HEK293T (cell line): Measurements from ENCODE around the gene SLAIN1.

ENCODE experiments used
- CTCF ChIA-PET: fragments of 350-600 bp; formaldehyde crosslinking; extraction: SDS; loops from one replicate; lab custom pipeline; 2021; ENCODE audit warnings: antibody characterized with exemption, inconsistent platforms; lab: Yijun Ruan, JAX
- POLR2A ChIA-PET: fragments of 350-600 bp; formaldehyde crosslinking; extraction: SDS; loops from one replicate; lab custom pipeline; 2020; ENCODE audit warnings: antibody characterized with exemption, inconsistent platforms; lab: Yijun Ruan, JAX
- DNase-seq: peaks from one replicate; pipeline ENCODE4 v3.0.0; 2012; ENCODE audit warnings: mixed read lengths; ENCODE audit errors: extremely low spot score
- ARNT ChIP-seq: fragments of 450-650 bp; IDR thresholded peaks from 2 replicates; pipeline ENCODE4 v1.6.1; 2017; ENCODE audit warnings: mild to moderate bottlenecking
- BHLHE40 ChIP-seq: fragments of 450-650 bp; IDR thresholded peaks from 2 replicates; pipeline ENCODE4 v1.6.1; 2016; ENCODE audit warnings: mild to moderate bottlenecking, moderate library complexity, borderline replicate concordance
- CTBP1 ChIP-seq: fragments of 450-650 bp; IDR thresholded peaks from 2 replicates; pipeline ENCODE4 v1.6.1; 2016; ENCODE audit warnings: borderline replicate concordance
- ELF4 ChIP-seq: fragments of 450-650 bp; IDR thresholded peaks from 2 replicates; pipeline ENCODE4 v1.6.1; 2017; ENCODE audit warnings: antibody characterized with exemption
- FOXA1 ChIP-seq: fragments of 450-650 bp; IDR thresholded peaks from 2 replicates; pipeline ENCODE4 v1.6.1; 2016; ENCODE audit warnings: mild to moderate bottlenecking
- FOXK2 ChIP-seq: fragments of 450-650 bp; IDR thresholded peaks from 2 replicates; pipeline ENCODE4 v1.6.1; 2016; ENCODE audit warnings: mild to moderate bottlenecking
- FOXM1 ChIP-seq: fragments of 450-650 bp; IDR thresholded peaks from 2 replicates; pipeline ENCODE4 v1.6.1; 2017; ENCODE audit warnings: mild to moderate bottlenecking, borderline replicate concordance
- HDGF ChIP-seq: fragments of 450-650 bp; IDR thresholded peaks from 2 replicates; pipeline ENCODE4 v1.6.1; 2017; ENCODE audit warnings: antibody characterized with exemption, borderline replicate concordance
- L3MBTL2 ChIP-seq: fragments of 450-650 bp; conservative IDR thresholded peaks from 2 replicates; pipeline ENCODE4 v1.6.1; 2016; ENCODE audit warnings: mild to moderate bottlenecking
- LEF1 ChIP-seq: fragments of 450-650 bp; IDR thresholded peaks from 2 replicates; pipeline ENCODE4 v1.6.1; 2017; ENCODE audit warnings: mild to moderate bottlenecking, borderline replicate concordance
- NFRKB ChIP-seq: fragments of 450-650 bp; IDR thresholded peaks from 2 replicates; pipeline ENCODE4 v1.6.1; 2016; ENCODE audit warnings: mild to moderate bottlenecking, moderate library complexity
- PKNOX1 ChIP-seq: fragments of 450-650 bp; IDR thresholded peaks from 2 replicates; pipeline ENCODE4 v1.6.1; 2016
- SP1 ChIP-seq: fragments of 450-650 bp; IDR thresholded peaks from 2 replicates; pipeline ENCODE4 v1.6.1; 2017
- SUZ12 ChIP-seq: fragments of 450-650 bp; IDR thresholded peaks from 2 replicates; pipeline ENCODE4 v1.6.1; 2016; ENCODE audit warnings: mild to moderate bottlenecking
- TARDBP ChIP-seq: fragments of 450-650 bp; IDR thresholded peaks from 2 replicates; pipeline ENCODE4 v1.6.1; 2016
- ZNF384 ChIP-seq: fragments of 450-650 bp; IDR thresholded peaks from 2 replicates; pipeline ENCODE4 v1.6.1; 2016

Gene SLAIN1

DNA sequence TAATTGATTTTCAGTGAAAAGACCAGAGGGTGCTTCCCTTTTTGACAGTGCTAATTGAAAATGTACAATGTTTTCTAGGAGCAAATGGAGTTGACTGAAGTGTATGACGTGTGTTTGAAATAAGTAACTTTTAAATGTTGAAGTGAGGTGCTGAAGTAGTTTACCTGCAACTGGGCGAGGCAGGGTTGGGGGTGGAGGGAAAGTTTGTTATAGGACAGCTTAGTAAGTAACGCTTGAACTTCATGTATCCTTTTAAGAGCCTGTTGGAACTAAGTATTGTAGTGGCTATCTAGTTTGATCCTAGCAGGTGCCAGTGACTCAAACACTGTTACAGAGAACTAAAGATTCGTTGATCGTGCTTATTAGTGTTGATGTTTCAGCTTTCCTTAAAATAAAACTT lies 5.9 kb downstream of the SLAIN1 start:
- DNase-seq: no peak
- ChIA-PET CTCF (interaction anchor here (0.6 kb wide), 1 partner anchor 107 kb away, joined by 3 read pairs; no protein-coding TSS in a partner anchor), POLR2A (no interaction called here)
- no peak for TF ChIP-seq FOXM1
- TF ChIP-seq L3MBTL2: no peak
- TF ChIP-seq SUZ12: no peak
- TF ChIP-seq PKNOX1: no peak
- TF ChIP-seq FOXA1: no peak
- no peak for TF ChIP-seq NFRKB
- TF ChIP-seq ZNF384: no peak
- TF ChIP-seq CTBP1: no peak
- TF ChIP-seq ELF4: no peak
- TF ChIP-seq BHLHE40: no peak
- TF ChIP-seq ARNT: no peak
- no peak for TF ChIP-seq HDGF
- no peak for TF ChIP-seq LEF1
- TF ChIP-seq FOXK2: no peak
- no peak for TF ChIP-seq SP1
- no peak for TF ChIP-seq TARDBP

DNA sequence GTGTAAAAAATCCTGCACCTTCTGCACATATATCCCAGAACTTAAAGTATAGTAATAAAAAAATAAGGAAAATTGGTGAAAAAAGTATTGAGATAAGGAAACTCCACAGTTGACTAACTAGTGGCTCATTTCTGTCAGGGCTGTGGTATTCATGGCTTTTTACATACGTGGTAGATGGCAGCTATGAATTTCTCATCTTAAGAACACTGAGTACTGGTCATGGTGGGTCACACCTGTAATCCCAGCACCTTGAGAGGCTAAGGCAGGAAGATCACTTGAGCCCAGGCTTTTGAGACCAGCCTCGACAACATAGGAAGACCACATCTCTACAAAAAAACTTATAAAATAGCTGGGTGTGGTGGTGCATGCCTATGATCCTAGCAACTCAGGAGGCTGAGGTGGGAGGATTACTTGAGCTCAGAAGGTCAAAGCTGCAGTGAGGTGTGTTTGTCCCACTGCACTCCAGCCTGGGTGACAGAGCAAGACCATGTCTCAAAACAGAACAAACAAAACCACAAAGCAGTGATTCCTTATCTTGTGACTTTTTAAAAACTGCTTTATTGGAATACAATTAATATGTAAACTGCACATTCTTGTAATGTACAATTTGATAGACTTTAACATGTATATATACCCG lies 16.8 kb downstream of the SLAIN1 start:
- no peak for TF ChIP-seq TARDBP
- no peak for TF ChIP-seq SUZ12
- no peak for TF ChIP-seq SP1
- no peak; the same call in 1 of the 2 replicates for TF ChIP-seq ARNT
- no peak for TF ChIP-seq FOXK2
- no peak for TF ChIP-seq HDGF
- no peak for TF ChIP-seq FOXM1
- TF ChIP-seq LEF1: no peak
- no peak for TF ChIP-seq CTBP1
- TF ChIP-seq PKNOX1: no peak
- no peak for TF ChIP-seq ELF4
- TF ChIP-seq BHLHE40: no peak
- no peak for TF ChIP-seq FOXA1
- no peak for TF ChIP-seq NFRKB
- no peak for TF ChIP-seq ZNF384
- no peak for TF ChIP-seq L3MBTL2
- DNase-seq: no peak
- ChIA-PET CTCF (interaction anchor here (2.0 kb wide), 1 partner anchor 121 kb away, joined by 10 read pairs; no protein-coding TSS in a partner anchor), POLR2A (interaction anchor here (1.0 kb wide), 1 partner anchor 17 kb away, joined by 3 read pairs; the partner anchor contains the start of gene SLAIN1)

DNA sequence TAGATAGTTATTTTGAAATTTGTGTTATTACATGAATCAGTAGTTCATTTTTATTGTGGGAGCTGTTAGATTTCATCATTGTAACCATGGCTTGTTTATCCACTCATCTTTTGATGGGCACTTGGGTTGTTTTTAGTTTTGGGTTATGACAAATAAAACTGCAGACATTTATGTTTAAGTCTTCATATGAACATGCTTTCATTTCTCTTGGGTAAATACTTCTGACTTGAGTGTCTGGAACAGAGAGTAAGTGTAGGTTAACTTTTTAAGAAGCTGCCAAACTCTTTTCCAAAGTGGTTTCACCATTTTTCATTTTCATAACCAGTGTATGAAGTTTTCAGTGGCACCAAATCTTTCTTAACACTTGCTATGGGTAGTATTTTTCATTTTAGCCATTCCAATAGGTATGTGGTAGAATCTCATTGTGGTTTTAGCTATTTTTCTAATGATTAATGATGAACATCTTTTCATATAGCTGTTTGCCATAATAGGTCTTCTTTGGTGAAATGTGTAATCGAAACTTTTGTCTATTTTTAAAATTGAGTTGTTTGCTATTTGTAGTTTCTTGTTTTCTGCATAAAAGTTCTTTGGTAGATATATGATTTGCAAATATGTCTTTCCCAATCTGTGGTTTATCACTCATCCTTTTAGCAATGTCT lies 17.9 kb downstream of the SLAIN1 start:
- ChIA-PET POLR2A (interaction anchor here (1.0 kb wide), 1 partner anchor 18 kb away, joined by 3 read pairs; the partner anchor contains the start of gene SLAIN1), CTCF (interaction anchor here (2.0 kb wide), 1 partner anchor 122 kb away, joined by 10 read pairs; no protein-coding TSS in a partner anchor)
- no peak for DNase-seq
- TF ChIP-seq CTBP1 (no peak), BHLHE40 (no peak), LEF1 (no peak), L3MBTL2 (no peak), HDGF (no peak), SP1 (no peak), TARDBP (no peak), NFRKB (no peak), PKNOX1 (no peak), FOXA1 (no peak), ARNT (no peak), SUZ12 (no peak), FOXK2 (no peak)

GRCh38 chr13:77716692-77717091 lies 19.2 kb downstream of the SLAIN1 start:
- no peak for DNase-seq
- CTCF ChIA-PET: no interaction called here
- POLR2A ChIA-PET: no interaction called here
- no peak for TF ChIP-seq PKNOX1
- no peak for TF ChIP-seq ARNT
- TF ChIP-seq NFRKB: no peak
- no peak for TF ChIP-seq SUZ12
- TF ChIP-seq LEF1: no peak
- TF ChIP-seq L3MBTL2: no peak
- TF ChIP-seq ELF4: no peak
- no peak for TF ChIP-seq TARDBP
- no peak for TF ChIP-seq HDGF
- no peak for TF ChIP-seq BHLHE40
- no peak for TF ChIP-seq FOXA1

GRCh38 chr13:77717508-77717907 lies 20.0 kb downstream of the SLAIN1 start:
- POLR2A ChIA-PET: interaction anchor here (3.5 kb wide), 1 partner anchor 20 kb away, joined by 13 read pairs; the partner anchor contains the start of gene SLAIN1
- TF ChIP-seq SP1 (no peak), FOXM1 (no peak), L3MBTL2 (no peak), CTBP1 (no peak), ZNF384 (no peak), FOXA1 (no peak)

More at GRCh38 chr13:77717508-77717907, 20.0 kb downstream of the SLAIN1 start:
- CTCF ChIA-PET: no interaction called here
- DNase-seq: no peak
